WTC11 (cell line): ENCODE measurements around the gene SLC25A6. TPM values are rescaled to one million over a fixed set of nuclear protein-coding genes. Genes with fewer than 3 reads are reported as not detected.
A peak's percentile ranks its signal among the peaks of the same experiment; 100 is the strongest.
"Not testable (repeated sequence)": the region's sequence is repeated elsewhere in the genome, so short reads cannot be mapped to it uniquely, and the experiment has no call there.

ENCODE experiments used
- ATAC-seq: fragments of 200-7000 bp; cut with Tn5 transposase; 2 replicates; pipeline ENCODE4 v1.10.0; 2021; ENCODE audit warnings: mild to moderate bottlenecking, moderate library complexity
- CTCF ChIA-PET: fragments of 300-600 bp; sonication (Branson Sonifier 250); formaldehyde crosslinking; loops from one replicate; lab custom pipeline; 2021; ENCODE audit warnings: antibody characterized with exemption; lab: Charles Lee
- POLR2A ChIA-PET: fragments of 350-600 bp; sonication (Branson Sonifier 250); formaldehyde crosslinking; loops from one replicate; lab custom pipeline; 2021; ENCODE audit warnings: antibody characterized with exemption; lab: Charles Lee
- DNase-seq: peaks from one replicate; pipeline ENCODE4 v3.0.0; 2021; ENCODE audit warnings: low spot score
- H3K27ac Mint-ChIP-seq: 2 replicates; pipeline ENCODE4 v1.8.0; 2021; ENCODE audit warnings: mixed read lengths
- H3K27me3 Mint-ChIP-seq: 2 replicates; pipeline ENCODE4 v1.8.0; 2021; ENCODE audit warnings: low read depth, mild to moderate bottlenecking, moderate library complexity, mixed read lengths
- H3K36me3 Mint-ChIP-seq: 2 replicates; pipeline ENCODE4 v1.8.0; 2021; ENCODE audit warnings: mixed read lengths
- H3K4me1 Mint-ChIP-seq: 2 replicates; pipeline ENCODE4 v1.8.0; 2022; ENCODE audit warnings: mixed read lengths
- H3K4me3 Mint-ChIP-seq: 2 replicates; pipeline ENCODE4 v1.8.0; 2021; ENCODE audit warnings: mild to moderate bottlenecking, moderate library complexity, mixed read lengths
- H3K9me3 Mint-ChIP-seq: 2 replicates; pipeline ENCODE4 v1.8.0; 2021; ENCODE audit warnings: mixed read lengths
- CDX4 ChIP-seq: fragments of 250-450 bp; sonication (Bioruptor Pico); IDR thresholded peaks from 2 replicates; pipeline ENCODE4 v1.9.0; 2021; ENCODE audit warnings: moderate library complexity, mild to moderate bottlenecking, inconsistent platforms, borderline replicate concordance
- CREB1 ChIP-seq: sonication (generic); formaldehyde crosslinking; IDR thresholded peaks from 2 replicates; pipeline ENCODE4 v1.8.0; 2023; ENCODE audit warnings: mild to moderate bottlenecking, missing genetic modification reagents
- FOXP1 ChIP-seq: sonication (generic); formaldehyde crosslinking; IDR thresholded peaks from 2 replicates; pipeline ENCODE4 v1.8.0; 2022; ENCODE audit warnings: missing genetic modification reagents, mild to moderate bottlenecking, moderate library complexity, borderline replicate concordance
- GABPB1 ChIP-seq: sonication (generic); formaldehyde crosslinking; IDR thresholded peaks from 2 replicates; pipeline ENCODE4 v1.8.1; 2023; ENCODE audit warnings: mild to moderate bottlenecking, missing genetic modification reagents
- HMGA2 ChIP-seq: fragments of 250-450 bp; sonication (Bioruptor Pico); IDR thresholded peaks from 2 replicates; pipeline ENCODE4 v1.4.0; 2021; ENCODE audit warnings: mild to moderate bottlenecking, moderate library complexity
- IRF2 ChIP-seq: sonication (generic); formaldehyde crosslinking; IDR thresholded peaks from 2 replicates; pipeline ENCODE4 v1.8.0; 2022; ENCODE audit warnings: low read depth, missing genetic modification reagents, borderline replicate concordance
- JUN ChIP-seq: sonication (generic); formaldehyde crosslinking; IDR thresholded peaks from 2 replicates; pipeline ENCODE4 v1.8.0; 2023; ENCODE audit warnings: mild to moderate bottlenecking, missing genetic modification reagents
- MLX ChIP-seq: sonication (generic); formaldehyde crosslinking; IDR thresholded peaks from 2 replicates; pipeline ENCODE4 v1.8.1; 2023; ENCODE audit warnings: mild to moderate bottlenecking, missing genetic modification reagents, moderate library complexity
- NFYB ChIP-seq: sonication (generic); formaldehyde crosslinking; conservative IDR thresholded peaks from 2 replicates; pipeline ENCODE4 v1.8.0; 2022; ENCODE audit warnings: low read depth, missing genetic modification reagents
- NR1H2 ChIP-seq: sonication (generic); formaldehyde crosslinking; IDR thresholded peaks from 2 replicates; pipeline ENCODE4 v1.9.0; 2021; ENCODE audit warnings: mild to moderate bottlenecking, moderate library complexity, missing genetic modification reagents
- RORB ChIP-seq: fragments of 250-450 bp; sonication (Bioruptor Pico); IDR thresholded peaks from 2 replicates; pipeline ENCODE4 v1.9.0; 2021; ENCODE audit warnings: mild to moderate bottlenecking
- USF1 ChIP-seq: sonication (generic); formaldehyde crosslinking; IDR thresholded peaks from 2 replicates; pipeline ENCODE4 v1.8.0; 2022; ENCODE audit warnings: mild to moderate bottlenecking, missing genetic modification reagents
- ZBTB21 ChIP-seq: sonication (generic); formaldehyde crosslinking; IDR thresholded peaks from 2 replicates; pipeline ENCODE4 v1.8.1; 2023; ENCODE audit warnings: mild to moderate bottlenecking, missing genetic modification reagents, borderline replicate concordance
- ZNF121 ChIP-seq: sonication (generic); formaldehyde crosslinking; IDR thresholded peaks from 2 replicates; pipeline ENCODE4 v1.8.0; 2023; ENCODE audit warnings: missing genetic modification reagents
- total RNA-seq: library from RNA; stranded (reverse); gene quantifications from 3 replicates; pipeline ENCODE4 v1.2.3, GENCODE V29; 2021
- TF ChIP-seq, protein P1 (sequence below): sonication (generic); formaldehyde crosslinking; IDR thresholded peaks from 2 replicates; pipeline ENCODE4 v1.8.1; 2023; ENCODE audit warnings: mild to moderate bottlenecking, missing genetic modification reagents, moderate library complexity
- TF ChIP-seq, protein P2 (sequence below): sonication (generic); formaldehyde crosslinking; IDR thresholded peaks from 2 replicates; pipeline ENCODE4 v1.8.1; 2022; ENCODE audit warnings: missing genetic modification reagents, borderline replicate concordance

Gene SLC25A6
- total RNA-seq, 1 experiment from 2014 or later, result 627 TPM

DNA sequence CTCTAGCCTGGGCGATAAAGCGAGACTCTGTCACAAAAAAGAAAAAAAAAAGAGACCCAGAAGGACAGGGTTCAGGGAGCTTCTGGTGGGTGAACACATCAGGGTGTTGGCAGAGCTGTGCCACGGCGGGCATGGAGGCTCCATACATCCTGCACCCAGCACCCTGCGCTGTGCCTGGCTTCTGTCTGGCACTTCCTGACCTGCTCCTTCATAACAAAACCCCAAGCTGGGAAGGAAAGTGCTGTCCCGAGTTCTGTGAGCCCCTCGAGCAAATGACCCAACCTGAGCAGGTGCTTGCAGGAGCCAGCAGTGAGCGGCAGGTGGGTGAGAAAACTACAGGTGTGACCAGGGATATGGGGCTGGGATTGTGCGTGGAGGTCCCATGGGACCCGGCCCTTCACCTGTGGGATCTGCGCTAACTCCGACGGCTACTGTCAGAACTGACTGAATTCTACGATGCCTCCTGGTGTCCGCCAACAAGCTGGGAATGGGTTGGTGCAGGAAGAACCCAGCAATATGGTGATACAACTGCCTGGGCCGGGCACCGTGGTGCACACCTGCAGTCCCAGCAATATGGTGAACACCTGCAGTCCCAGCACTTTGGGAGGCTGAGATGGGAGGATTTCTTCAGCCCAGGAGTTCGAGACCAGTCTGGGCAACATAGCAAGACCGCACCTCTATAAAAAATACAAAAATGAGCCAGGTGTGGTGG lies 41.9 kb upstream of the SLC25A6 start (continued):
- TF ChIP-seq, protein P1, sequence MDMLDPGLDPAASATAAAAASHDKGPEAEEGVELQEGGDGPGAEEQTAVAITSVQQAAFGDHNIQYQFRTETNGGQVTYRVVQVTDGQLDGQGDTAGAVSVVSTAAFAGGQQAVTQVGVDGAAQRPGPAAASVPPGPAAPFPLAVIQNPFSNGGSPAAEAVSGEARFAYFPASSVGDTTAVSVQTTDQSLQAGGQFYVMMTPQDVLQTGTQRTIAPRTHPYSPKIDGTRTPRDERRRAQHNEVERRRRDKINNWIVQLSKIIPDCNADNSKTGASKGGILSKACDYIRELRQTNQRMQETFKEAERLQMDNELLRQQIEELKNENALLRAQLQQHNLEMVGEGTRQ (CRISPR knock-in tag), result no peak
- TF ChIP-seq NFYB, result no peak

DNA sequence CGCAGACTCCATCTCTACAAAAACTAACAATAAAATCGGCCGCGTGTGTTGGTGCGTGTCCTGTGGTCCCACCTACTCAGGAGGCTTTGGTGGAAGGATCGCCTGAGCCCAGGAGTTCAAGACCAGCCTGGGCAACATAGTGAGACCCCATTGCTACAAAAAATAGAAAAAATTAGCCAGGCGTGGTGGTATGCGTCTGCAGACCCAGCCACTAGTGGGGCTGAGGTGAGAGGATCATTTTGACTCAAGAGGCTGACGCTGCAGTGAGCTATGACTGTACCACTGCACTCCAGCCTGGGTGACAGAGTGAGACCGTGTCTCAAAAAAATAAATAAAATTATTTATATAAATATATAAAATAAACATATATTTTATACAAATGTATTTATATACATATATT lies 38.5 kb upstream of the SLC25A6 start:
- CTCF ChIA-PET, result no interaction called here
- Mint-ChIP-seq H3K27me3 (no peaks in the 10 kb centered on the region), H3K36me3 (peaks cover 36% of the 10 kb centered on the region), H3K27ac (no peak overlapping the region), H3K4me1 (no peaks in the 10 kb centered on the region; the same call in 1 of the 2 replicates), H3K9me3 (peaks cover 5% of the 10 kb centered on the region), H3K4me3 (no peak overlapping the region)
- TF ChIP-seq RORB (CRISPR knock-in tag) (no peak), CDX4 (CRISPR knock-in tag) (no peak), ZNF121 (CRISPR knock-in tag) (peak; percentile 74), HMGA2 (peak; percentile 92; the same call in 1 of the 2 replicates), GABPB1 (CRISPR knock-in tag) (no peak), IRF2 (no peak)
- DNase-seq, result no peak
- ATAC-seq, result no peak
- POLR2A ChIA-PET, result no interaction called here

GRCh38 chrX:1427756-1428155 lies 35.8 kb upstream of the SLC25A6 start:
- peaks cover 57% of the 10 kb centered on the region for H3K36me3 Mint-ChIP-seq
- CTCF ChIA-PET, result no interaction called here
- H3K27ac Mint-ChIP-seq, result no peak overlapping the region
- no peaks in the 10 kb centered on the region for H3K27me3 Mint-ChIP-seq
- no peak for ATAC-seq
- POLR2A ChIA-PET, result no interaction called here
- H3K9me3 Mint-ChIP-seq, result peaks cover 27% of the 10 kb centered on the region
- H3K4me1 Mint-ChIP-seq, result no peaks in the 10 kb centered on the region
- TF ChIP-seq USF1 (CRISPR knock-in tag) (no peak), MLX (no peak)
- TF ChIP-seq, protein P2, sequence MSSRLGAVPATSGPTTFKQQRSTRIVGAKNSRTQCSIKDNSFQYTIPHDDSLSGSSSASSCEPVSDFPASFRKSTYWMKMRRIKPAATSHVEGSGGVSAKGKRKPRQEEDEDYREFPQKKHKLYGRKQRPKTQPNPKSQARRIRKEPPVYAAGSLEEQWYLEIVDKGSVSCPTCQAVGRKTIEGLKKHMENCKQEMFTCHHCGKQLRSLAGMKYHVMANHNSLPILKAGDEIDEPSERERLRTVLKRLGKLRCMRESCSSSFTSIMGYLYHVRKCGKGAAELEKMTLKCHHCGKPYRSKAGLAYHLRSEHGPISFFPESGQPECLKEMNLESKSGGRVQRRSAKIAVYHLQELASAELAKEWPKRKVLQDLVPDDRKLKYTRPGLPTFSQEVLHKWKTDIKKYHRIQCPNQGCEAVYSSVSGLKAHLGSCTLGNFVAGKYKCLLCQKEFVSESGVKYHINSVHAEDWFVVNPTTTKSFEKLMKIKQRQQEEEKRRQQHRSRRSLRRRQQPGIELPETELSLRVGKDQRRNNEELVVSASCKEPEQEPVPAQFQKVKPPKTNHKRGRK (CRISPR knock-in tag), result no peak
- no peak overlapping the region for H3K4me3 Mint-ChIP-seq
- peak; percentile 8 for DNase-seq

GRCh38 chrX:1426321-1426720 lies 34.4 kb upstream of the SLC25A6 start:
- H3K36me3 Mint-ChIP-seq, result peaks cover 68% of the 10 kb centered on the region
- peaks cover 39% of the 10 kb centered on the region for H3K9me3 Mint-ChIP-seq
- H3K4me1 Mint-ChIP-seq, POLR2A ChIA-PET, H3K4me3 Mint-ChIP-seq, H3K27me3 Mint-ChIP-seq, H3K27ac Mint-ChIP-seq, CTCF ChIA-PET, ATAC-seq: not testable (repeated sequence)
- peak; percentile 5 for DNase-seq

GRCh38 chrX:1425381-1425780 lies 33.5 kb upstream of the SLC25A6 start:
- ATAC-seq (no peak), DNase-seq (no peak)
- H3K4me3 Mint-ChIP-seq, result no peak overlapping the region
- peaks cover 4% of the 10 kb centered on the region for H3K4me1 Mint-ChIP-seq
- CTCF ChIA-PET, result no interaction called here
- H3K9me3 Mint-ChIP-seq, result peaks cover 39% of the 10 kb centered on the region
- POLR2A ChIA-PET, result no interaction called here
- no peaks in the 10 kb centered on the region for H3K27me3 Mint-ChIP-seq
- H3K36me3 Mint-ChIP-seq, result peaks cover 75% of the 10 kb centered on the region
- TF ChIP-seq FOXP1 (CRISPR knock-in tag) (no peak), NR1H2 (CRISPR knock-in tag) (no peak), CREB1 (CRISPR knock-in tag) (no peak), JUN (CRISPR knock-in tag) (no peak), ZBTB21 (CRISPR knock-in tag) (no peak), HMGA2 (no peak)
- no peak overlapping the region for H3K27ac Mint-ChIP-seq
